Measurements from ENCODE around the gene TRAF4.

GRCh38 chr17:28703552-28704218, 40.1 kb upstream of the TRAF4 start:
- TF ChIP-seq POLR2A (IDR thresholded peaks at IDR 0.05; ENCODE audit: low read depth, low read length), result no peak
- TF ChIP-seq TAF1 (IDR thresholded peaks at IDR 0.05; ENCODE audit: low read depth, low read length), result no peak
- no peak for TF ChIP-seq POLR2AphosphoS5 (IDR thresholded peaks at IDR 0.05; ENCODE audit: low read depth, low read length)
- no peak for TF ChIP-seq POU2F2 (IDR thresholded peaks at IDR 0.05; ENCODE audit: low read depth, low read length)
- TF ChIP-seq SPI1 (IDR thresholded peaks at IDR 0.05; ENCODE audit: low read depth, low read length), result no peak
- no peak for TF ChIP-seq PAX5 (IDR thresholded peaks at IDR 0.05; ENCODE audit: insufficient read depth, low read length, severe bottlenecking)
